ENCODE data around the gene PRLH.

PRLH gene

GRCh38 chr2:237539681-237540080 is 26.7 kb upstream of the PRLH start:
- DNase-seq (ENCODE audit: low read depth in 3 of 3): no peak

DNA sequence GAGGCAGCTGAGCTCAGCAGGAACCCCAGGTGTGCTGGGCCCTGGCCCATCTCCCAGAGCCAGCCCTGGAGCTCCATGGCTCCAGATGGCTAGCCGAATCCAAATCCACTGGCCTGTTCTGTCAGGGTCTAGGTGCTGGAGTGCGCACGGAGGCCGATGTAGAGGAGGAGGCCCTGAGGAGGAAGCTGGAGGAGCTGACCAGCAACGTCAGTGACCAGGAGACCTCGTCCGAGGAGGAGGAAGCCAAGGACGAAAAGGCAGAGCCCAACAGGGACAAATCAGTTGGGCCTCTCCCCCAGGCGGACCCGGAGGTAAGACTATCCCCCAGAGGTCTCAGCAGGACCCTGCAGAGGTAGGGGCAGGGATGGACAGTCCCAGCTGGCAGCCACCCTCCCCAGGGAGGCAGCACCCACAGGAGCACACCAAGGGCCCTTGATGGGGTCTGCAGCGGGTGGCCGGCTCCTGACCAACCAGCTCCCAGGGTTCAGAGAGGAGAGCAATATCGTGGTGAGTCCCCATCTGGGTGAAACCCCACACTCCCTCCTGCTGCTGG is 26.1 kb upstream of the PRLH start:
- no peak for DNase-seq (ENCODE audit: low read depth in 3 of 3)

- DNase-seq (ENCODE audit: low read depth in 3 of 3): no peak
Measured at GRCh38 chr2:237540823-237541222, 25.6 kb upstream of the PRLH start.

GRCh38 chr2:237541243-237541642 is 25.1 kb upstream of the PRLH start:
- no peak for DNase-seq (ENCODE audit: low read depth in 3 of 3)

DNA sequence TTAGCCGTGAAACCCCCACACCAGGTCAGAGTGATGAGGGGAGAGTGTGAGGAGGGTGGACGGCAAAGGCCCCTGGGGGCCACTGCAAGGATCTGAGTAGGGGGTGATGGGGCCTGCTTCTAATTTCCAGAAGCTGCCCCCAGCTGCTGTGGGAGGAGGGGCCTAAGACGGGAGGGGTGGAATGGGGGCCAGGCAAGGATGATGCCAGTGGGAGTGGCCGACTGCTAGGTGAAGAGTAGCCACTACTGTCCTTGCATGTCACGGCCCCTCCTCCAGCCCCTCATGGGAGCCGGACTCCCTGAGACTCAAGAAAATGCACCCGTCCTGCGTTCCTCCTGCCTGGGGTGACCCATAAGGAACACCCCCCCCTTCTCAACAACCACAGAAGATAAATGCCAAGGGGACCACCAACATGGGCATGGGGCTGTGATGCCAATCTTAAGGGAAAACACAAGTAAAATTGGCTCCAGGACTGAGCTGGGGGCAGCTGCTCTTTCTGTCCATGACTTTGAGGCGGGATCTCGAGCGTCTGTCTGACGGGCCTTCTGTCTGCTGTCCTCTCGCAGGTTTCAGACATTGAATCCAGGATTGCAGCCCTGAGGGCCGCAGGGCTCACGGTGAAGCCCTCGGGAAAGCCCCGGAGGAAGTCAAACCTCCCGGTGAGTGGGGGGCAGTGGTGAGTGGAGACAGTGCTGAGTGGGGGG is 24.2 kb upstream of the PRLH start:
- DNase-seq (ENCODE audit: low read depth in 3 of 3): no peak

GRCh38 chr2:237546040-237546875 is 20.1 kb upstream of the PRLH start:
- no peak for DNase-seq (ENCODE audit: low read depth in 3 of 3)

DNA sequence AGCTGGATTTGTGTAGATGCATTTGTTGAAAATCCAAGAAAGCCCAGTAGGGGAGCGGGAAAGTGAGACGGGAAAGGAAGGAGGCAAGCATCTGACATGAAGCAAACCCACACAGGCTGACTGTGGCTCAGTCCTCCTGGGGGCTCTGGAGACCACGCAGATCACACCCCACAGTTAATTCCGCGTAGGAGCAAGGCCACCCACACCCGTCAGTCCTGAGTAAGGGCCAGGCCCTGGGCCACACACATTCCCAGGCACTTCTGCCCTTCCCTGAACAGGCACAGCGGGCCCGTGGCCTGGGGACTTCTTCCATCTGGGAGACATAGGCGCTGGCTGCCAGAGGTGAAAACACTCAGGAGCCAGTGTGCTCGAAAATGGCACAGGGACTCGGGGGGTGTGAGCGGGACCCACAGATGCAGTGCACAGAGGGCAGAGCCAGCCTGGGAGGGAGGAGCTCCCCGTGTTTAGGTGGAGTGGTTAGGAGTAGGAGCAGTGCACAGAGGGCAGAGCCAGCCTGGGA is 19.4 kb upstream of the PRLH start:
- no peak for DNase-seq (ENCODE audit: low read depth in 3 of 3)

DNA sequence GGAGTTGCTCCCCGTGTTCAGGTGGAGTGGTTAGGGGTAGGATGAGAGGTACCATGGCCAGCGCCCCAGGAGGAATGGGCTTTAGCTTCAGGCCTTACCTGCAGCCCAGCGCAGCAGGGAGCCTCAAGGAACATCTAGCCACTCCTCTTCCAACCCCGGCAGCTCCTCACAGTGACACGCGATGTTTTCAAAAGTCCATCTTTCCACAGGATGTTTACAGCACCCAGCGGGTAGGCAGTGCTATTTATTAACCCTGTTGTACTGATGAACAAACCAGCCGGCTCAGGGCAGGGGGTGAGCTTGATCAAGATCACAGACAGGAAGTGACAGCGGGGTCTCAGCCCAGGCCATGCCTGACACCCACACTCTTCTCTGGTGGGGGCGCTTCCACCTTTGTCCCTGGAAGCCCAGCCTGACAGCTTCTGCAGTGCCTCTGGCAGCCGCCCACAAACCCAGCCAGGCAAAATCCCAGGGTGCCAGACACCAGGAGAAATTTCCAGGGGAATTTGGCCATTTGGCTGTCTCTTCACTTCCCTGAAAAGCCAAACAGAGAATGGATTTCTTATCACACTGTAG is 18.4 kb upstream of the PRLH start:
- DNase-seq (ENCODE audit: low read depth in 3 of 3): no peak

DNA sequence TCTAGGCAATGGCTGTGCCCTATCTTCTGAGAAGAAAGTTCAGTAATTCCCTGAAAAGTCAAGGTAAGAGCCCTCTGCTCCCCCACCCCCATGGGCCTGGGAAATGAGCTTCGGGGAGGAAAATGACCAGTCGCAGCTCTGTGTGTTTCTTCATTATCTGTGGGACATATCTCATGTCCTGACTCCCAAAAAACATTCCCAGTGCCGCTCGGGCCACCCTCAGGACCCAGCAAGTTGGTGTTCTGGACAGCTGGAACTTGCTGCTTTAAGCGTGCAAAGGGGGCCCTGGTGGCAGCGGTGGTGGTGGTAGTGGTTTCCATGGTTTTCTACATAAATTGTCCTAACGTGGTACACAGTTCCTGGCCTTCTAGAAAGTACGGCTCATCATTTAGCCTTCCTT is 17.2 kb upstream of the PRLH start:
- DNase-seq (ENCODE audit: low read depth in 3 of 3): no peak

DNA sequence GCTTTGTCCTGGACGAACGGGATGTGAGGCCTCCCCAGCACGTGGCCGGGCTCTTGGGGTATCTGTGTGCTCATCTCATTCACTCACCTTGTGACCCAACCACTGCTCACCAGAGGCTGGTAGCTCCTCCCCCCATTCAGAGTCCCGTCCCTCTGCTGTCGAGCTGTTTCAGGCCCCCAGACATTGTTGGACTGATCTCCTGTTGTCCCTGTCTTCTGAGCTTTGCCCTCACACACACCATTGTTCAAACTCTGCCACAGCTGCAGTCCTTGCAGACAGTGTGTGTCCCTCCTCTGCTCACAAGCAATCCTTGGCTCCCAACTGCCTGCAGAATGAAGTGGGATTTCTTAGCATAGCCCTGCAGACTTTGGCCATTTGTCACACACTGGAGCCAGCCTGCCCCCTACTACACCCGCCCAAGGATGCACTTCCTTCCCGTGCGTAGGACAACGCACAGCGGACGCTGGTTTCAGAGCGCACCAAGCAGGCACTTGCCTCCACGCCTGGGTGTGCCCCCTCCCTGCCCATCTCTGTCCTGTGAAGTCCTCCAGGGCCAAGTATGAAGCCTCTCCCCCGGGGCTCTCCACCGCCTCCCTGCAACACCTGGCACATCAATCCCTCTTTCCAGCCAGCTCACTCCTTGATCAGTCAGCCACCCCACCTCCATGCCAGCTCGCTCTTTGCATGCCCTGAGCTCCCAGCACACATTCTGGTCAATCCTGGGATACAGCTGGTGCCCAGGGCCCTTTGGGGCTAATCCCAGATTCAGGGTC is 16.5 kb upstream of the PRLH start:
- no peak for DNase-seq (ENCODE audit: low read depth in 3 of 3)

GRCh38 chr2:237551071-237551574 is 15.3 kb upstream of the PRLH start:
- no peak for DNase-seq (ENCODE audit: low read depth in 3 of 3)

DNA sequence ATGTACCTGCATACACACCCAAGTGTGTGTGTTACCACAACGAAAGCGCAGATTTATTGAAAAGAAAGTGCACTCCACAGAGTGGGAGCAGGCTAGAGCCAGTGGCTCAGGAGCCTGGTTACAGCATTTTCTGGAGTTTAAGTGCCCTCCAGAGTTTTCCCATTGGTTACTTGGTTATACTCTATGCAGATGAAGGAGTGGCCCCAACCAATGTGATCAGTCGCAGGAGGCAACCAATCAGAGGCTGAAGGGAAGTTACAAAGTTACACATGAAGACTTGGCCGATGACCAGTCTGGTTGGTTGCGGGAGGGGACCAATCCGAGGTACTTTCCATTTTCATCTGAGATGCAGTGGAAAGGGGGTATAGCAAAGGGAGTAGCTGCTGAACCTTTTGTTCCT is 13.5 kb upstream of the PRLH start:
- DNase-seq (ENCODE audit: low read depth in 3 of 3): no peak

- no peak for DNase-seq (ENCODE audit: low read depth in 3 of 3)
Measured at GRCh38 chr2:237553948-237554347, 12.4 kb upstream of the PRLH start.

DNA sequence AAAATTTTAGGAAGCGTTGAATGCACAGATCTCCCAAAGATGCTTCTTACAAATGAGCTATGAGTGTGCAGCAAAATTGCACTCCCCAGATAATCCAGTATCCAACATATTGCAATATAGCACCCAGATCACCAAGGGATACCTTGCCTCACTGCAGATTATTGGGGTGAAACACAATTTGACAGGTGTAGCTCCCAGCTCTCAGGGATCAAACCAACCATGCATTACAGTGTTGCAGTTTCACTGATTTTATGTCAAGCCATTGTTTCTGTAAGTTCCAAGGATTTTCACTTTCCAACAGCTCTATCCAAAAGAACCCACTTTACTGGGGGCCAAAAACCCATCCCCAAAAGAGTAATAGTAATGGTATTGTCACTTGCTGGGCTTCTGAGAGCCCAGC is 10.8 kb upstream of the PRLH start:
- no peak for DNase-seq (ENCODE audit: low read depth in 3 of 3)

GRCh38 chr2:237556773-237557632 is 9.4 kb upstream of the PRLH start:
- DNase-seq (ENCODE audit: low read depth in 3 of 3): peak; percentile 22 to 47 (median 30)

DNA sequence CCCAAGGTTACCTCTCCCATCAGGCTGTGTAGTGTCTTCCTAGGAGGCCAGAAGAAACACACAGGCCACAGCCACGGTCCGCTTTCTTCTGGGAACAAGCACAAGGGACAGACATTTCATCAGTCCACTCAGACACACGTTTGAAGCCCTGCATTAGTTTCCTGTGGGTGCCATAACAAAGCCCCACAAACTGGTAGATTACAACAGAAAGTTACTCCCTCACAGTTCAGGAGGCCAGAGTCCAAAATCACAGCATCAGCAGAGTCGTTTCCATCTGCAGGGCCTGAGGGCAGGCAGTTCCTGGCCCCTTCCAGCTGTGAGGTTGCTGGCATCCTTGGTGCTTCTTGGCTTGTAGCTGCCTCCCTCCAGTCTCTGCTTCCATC is 8.8 kb upstream of the PRLH start:
- DNase-seq (ENCODE audit: low read depth in 3 of 3): no peak

- no peak for DNase-seq (ENCODE audit: low read depth in 3 of 3)
Measured at GRCh38 chr2:237558961-237559641, 7.3 kb upstream of the PRLH start.

GRCh38 chr2:237561221-237561620 is 5.2 kb upstream of the PRLH start:
- DNase-seq (ENCODE audit: low read depth in 3 of 3): no peak

DNA sequence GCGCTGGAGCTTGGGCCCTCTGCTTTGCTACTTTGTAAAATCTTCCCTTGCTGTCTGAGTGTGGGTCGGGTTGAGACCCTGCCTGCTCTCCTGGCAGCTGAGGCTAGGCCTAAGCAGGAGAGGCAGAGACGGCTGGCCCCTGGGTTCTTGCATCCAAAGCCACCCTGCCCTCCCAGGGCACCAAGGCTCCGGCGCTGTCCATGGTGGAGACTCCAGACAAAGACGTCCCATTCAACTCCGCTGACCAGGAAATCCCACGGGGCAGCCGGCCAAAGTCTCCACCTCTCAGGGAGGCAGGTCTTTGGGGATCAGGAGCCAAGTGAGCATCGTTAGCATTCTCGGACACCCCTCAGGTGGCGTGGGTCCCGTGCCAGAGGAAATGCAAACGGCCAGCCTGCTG is 2.6 kb upstream of the PRLH start:
- no peak for DNase-seq (ENCODE audit: low read depth in 3 of 3)

All from stimulated activated CD4-positive, alpha-beta T cell treated with anti-CD3 and anti-CD28 coated beads, TNF-alpha, amount 100 ng/mL, for 24 hours (primary cell).